Measurements from ENCODE around the gene WDR73.
"Not testable (repeated sequence)": the region's sequence is repeated elsewhere in the genome, so short reads cannot be mapped to it uniquely, and the experiment has no call there.

The WDR73 gene

GRCh38 chr15:84653910-84654688 is at the start of gene WDR73:
TSS of gene WDR73 (minus strand) at chr15:84654283. CDS start at chr15:84654274, 9 bp downstream.
- DNase-seq (ENCODE audit: low spot score in 2 of 2) (peak; percentile 98 to 99), ATAC-seq (peak; percentile 85)
- Mint-ChIP-seq H3K36me3 (peaks cover 69% of the 10 kb centered on the region), H3K9me3 (no peaks in the 10 kb centered on the region), H3K4me3 (peak within 1 kb of the TSS; percentile 89), H3K4me1 (peaks cover 63% of the 10 kb centered on the region), H3K27ac (peak within 1 kb of the TSS; percentile 97)

- H3K27ac Mint-ChIP-seq, result peak overlapping the region; percentile 29
Observed at GRCh38 chr15:84703808-84704207, 49.7 kb upstream of the WDR73 start.

GRCh38 chr15:84702961-84703482 is 48.9 kb upstream of the WDR73 start:
- ATAC-seq (peak; percentile 66), DNase-seq (ENCODE audit: low spot score in 2 of 2) (no peak)
- Mint-ChIP-seq H3K4me3 (no peak overlapping the region), H3K9me3 (no peaks in the 10 kb centered on the region), H3K27ac (no peak overlapping the region), H3K36me3 (peaks cover 50% of the 10 kb centered on the region), H3K4me1 (peaks cover 49% of the 10 kb centered on the region)

More at GRCh38 chr15:84703808-84704207, 49.7 kb upstream of the WDR73 start:
- DNase-seq (ENCODE audit: low spot score in 2 of 2) (no peak), ATAC-seq (no peak)
- Mint-ChIP-seq H3K9me3 (no peaks in the 10 kb centered on the region), H3K4me3 (no peak overlapping the region), H3K36me3 (peaks cover 58% of the 10 kb centered on the region), H3K4me1 (peaks cover 54% of the 10 kb centered on the region)

DNA sequence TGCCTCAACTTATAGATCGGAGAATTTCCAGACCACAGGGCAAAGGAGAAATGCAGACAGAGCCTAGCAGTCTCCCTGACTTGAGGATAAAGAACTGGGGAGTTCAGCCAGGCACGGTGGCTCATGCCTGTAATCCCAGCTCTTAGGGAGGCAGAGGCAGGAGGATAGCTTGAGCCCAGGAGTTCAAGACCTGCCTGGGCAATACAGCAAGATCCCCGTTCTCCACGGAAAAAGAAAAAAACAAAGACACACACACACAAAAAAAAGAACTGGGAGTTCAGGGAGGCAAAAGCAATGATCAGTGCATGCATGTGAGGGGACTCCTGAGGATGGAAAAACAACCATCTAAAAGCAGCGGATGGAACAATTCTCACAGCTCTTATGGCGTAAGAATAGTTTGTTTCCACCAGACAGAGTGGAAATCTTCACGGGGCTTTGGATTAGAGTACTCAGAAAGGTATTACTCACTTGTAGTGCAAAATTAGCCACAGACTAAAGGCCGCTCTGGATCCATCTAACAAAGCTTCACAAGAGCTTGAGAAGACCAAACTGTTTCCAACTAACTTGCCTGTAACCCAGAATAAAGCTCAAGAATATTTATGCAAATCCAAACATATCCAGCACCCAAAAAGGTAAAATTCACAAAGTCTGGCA is 45.6 kb upstream of the WDR73 start:
- H3K4me3 Mint-ChIP-seq, result peak overlapping the region; percentile 9
- no peak for DNase-seq (ENCODE audit: low spot score in 2 of 2)
- peaks cover 39% of the 10 kb centered on the region for H3K36me3 Mint-ChIP-seq
- peak overlapping the region; percentile 65 for H3K27ac Mint-ChIP-seq
- H3K9me3 Mint-ChIP-seq, result no peaks in the 10 kb centered on the region
- ATAC-seq, result peak; percentile 66
- peaks cover 43% of the 10 kb centered on the region for H3K4me1 Mint-ChIP-seq

DNA sequence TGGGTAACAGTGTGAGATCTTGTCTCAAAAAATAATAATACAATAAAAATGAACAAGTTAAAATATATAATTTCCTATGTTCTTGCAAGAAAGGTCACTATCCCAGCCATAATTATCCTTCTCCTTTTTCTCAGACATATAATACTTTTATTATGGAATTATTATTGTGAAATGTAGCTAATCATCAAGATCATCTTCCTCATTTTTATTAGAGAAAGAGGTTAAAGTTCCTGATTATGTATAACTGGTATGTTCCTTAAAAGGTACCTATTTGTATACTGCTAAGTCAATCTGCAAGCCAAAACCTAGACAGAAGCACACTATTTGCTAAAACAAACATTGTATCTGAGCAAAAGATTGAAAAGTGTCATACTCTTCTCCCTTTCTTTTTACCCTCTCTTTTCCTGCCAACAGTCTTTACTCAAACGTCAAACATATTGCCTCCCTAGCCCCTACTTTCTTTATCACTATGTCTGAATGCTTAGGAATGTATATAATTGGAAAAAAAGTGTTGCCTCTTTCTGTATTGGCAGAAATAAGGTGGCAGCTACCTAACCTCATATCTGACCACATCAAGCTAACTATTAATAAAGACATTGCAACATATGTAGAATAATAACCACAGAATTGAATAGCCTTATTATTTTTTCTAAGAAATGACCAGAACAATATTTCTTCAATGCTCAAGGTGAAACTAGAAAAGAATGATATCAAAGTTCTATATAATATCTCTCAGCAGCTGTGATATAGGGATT is 43.3 kb upstream of the WDR73 start:
- Mint-ChIP-seq H3K9me3 (no peaks in the 10 kb centered on the region), H3K36me3 (peaks cover 34% of the 10 kb centered on the region), H3K4me3 (no peak overlapping the region), H3K4me1 (peaks cover 22% of the 10 kb centered on the region), H3K27ac (peak overlapping the region; percentile 6)
- DNase-seq (ENCODE audit: low spot score in 2 of 2) (no peak), ATAC-seq (no peak)

DNA sequence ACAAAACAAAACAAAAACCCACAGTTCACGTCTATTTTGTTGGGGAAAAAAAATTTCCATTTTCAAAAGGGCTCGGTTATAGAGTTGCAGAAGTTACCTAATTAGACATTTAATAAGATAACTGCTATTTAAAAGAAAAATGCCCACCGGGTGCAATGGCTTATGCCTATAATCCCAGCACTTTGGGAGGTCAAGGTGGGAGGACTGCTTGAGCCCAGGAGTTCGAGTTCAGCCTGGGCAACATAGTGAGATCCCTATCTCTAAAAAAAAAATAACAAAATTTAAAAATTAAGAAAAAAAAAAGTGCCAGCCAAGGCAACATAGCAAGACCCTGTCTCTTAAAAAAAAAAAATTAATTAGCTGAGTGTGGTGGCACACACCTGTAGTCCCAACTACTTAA is 42.7 kb upstream of the WDR73 start:
- no peak overlapping the region for H3K27ac Mint-ChIP-seq
- DNase-seq (ENCODE audit: low spot score in 2 of 2) (no peak), ATAC-seq (no peak)
- H3K4me3 Mint-ChIP-seq, result no peak overlapping the region
- peaks cover 38% of the 10 kb centered on the region for H3K36me3 Mint-ChIP-seq
- no peaks in the 10 kb centered on the region for H3K9me3 Mint-ChIP-seq
- H3K4me1 Mint-ChIP-seq, result peaks cover 22% of the 10 kb centered on the region

DNA sequence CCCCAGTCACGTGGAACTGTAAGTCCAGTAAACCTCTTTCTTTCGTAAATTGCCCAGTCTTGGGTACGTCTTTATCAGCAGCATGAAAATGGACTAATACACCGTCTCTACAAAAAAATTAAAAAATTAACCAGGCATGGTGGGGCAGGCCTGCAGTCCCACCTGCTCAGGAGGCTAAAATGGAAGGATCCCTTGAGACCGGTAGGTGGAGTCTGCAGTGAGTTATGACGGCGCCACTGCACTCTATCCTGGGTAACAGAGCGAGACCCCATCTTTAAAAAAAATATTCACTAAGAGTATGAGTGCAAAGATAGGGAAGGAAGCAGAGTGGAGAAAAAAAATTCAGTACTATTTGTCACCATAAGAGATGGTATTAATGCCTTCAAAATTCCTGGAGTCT is 36.3 kb upstream of the WDR73 start:
- no peaks in the 10 kb centered on the region for H3K4me1 Mint-ChIP-seq
- no peak overlapping the region for H3K4me3 Mint-ChIP-seq
- peaks cover 73% of the 10 kb centered on the region for H3K36me3 Mint-ChIP-seq
- DNase-seq (ENCODE audit: low spot score in 2 of 2) (no peak), ATAC-seq (no peak)
- H3K9me3 Mint-ChIP-seq, result no peaks in the 10 kb centered on the region
- peak overlapping the region; percentile 46 for H3K27ac Mint-ChIP-seq

DNA sequence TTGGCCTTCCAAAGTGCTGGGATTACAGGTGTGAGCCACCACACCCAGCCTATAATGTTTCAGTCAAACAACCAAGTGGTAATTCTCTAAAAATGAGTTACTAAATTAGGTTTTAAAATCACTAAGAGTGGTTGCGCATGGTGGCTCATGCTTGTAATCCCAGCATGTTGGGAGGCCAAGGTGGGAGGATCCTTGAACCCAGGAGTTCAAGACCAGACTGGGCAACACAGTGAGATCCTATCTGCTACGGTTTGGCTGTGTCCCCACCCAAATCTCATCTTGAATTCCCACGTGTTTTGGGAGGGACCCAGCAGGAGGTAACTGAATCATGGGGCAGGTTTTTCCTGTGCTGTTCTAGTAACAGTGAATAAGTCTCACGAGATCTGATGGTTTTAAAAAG is 35.8 kb upstream of the WDR73 start:
- H3K4me3 Mint-ChIP-seq, result no peak overlapping the region
- H3K36me3 Mint-ChIP-seq, result peaks cover 76% of the 10 kb centered on the region
- ATAC-seq (no peak), DNase-seq (ENCODE audit: low spot score in 2 of 2) (no peak)
- H3K9me3 Mint-ChIP-seq, result no peaks in the 10 kb centered on the region
- H3K27ac Mint-ChIP-seq, result peak overlapping the region; percentile 46
- H3K4me1 Mint-ChIP-seq, result no peaks in the 10 kb centered on the region

- H3K9me3 Mint-ChIP-seq; ATAC-seq; DNase-seq (ENCODE audit: low spot score in 2 of 2); H3K4me3 Mint-ChIP-seq: not testable (repeated sequence)
- peak overlapping the region; percentile 48 for H3K27ac Mint-ChIP-seq
- H3K4me1 Mint-ChIP-seq, result peaks cover 16% of the 10 kb centered on the region
- H3K36me3 Mint-ChIP-seq, result peaks cover 99% of the 10 kb centered on the region
Observed at GRCh38 chr15:84686446-84686845, 32.4 kb upstream of the WDR73 start.

- ATAC-seq (no peak), DNase-seq (ENCODE audit: low spot score in 2 of 2) (no peak)
- Mint-ChIP-seq H3K4me3 (no peak overlapping the region), H3K4me1 (peaks cover 16% of the 10 kb centered on the region), H3K9me3 (no peaks in the 10 kb centered on the region), H3K27ac (no peak overlapping the region), H3K36me3 (peaks cover 99% of the 10 kb centered on the region)
Observed at GRCh38 chr15:84685304-84685703, 31.2 kb upstream of the WDR73 start.

GRCh38 chr15:84684092-84684491 is 30.0 kb upstream of the WDR73 start:
- ATAC-seq (no peak), DNase-seq (ENCODE audit: low spot score in 2 of 2) (no peak)
- no peaks in the 10 kb centered on the region for H3K9me3 Mint-ChIP-seq
- H3K4me3 Mint-ChIP-seq, result no peak overlapping the region
- no peak overlapping the region for H3K27ac Mint-ChIP-seq
- H3K36me3 Mint-ChIP-seq, result peaks cover 99% of the 10 kb centered on the region
- H3K4me1 Mint-ChIP-seq, result peaks cover 16% of the 10 kb centered on the region

DNA sequence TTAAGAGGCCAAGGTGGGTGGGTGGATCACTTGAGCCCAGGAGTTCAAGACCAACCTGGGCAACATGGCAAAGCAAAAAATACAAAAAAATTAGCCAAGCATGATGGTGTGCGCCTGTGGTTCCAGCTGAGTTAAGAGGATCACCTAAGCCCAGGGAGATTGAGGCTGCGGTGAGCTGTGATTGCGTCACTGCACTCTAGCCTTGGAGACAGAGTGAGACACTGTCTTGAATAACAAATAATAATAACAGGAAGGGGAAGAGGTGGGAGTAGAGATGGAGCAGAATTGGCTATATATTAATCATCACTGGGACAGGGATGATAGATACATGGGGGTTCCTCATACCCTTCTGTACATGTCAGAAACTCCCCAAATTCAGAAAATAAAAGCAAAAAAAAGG is 27.7 kb upstream of the WDR73 start:
- H3K4me1 Mint-ChIP-seq, result peaks cover 16% of the 10 kb centered on the region
- DNase-seq (ENCODE audit: low spot score in 2 of 2), result peak in 1 of 2 donors; percentile 43
- H3K27ac Mint-ChIP-seq, result peak overlapping the region; percentile 48
- peaks cover 100% of the 10 kb centered on the region for H3K36me3 Mint-ChIP-seq
- no peaks in the 10 kb centered on the region for H3K9me3 Mint-ChIP-seq
- no peak overlapping the region for H3K4me3 Mint-ChIP-seq
- ATAC-seq, result peak; percentile 93

DNA sequence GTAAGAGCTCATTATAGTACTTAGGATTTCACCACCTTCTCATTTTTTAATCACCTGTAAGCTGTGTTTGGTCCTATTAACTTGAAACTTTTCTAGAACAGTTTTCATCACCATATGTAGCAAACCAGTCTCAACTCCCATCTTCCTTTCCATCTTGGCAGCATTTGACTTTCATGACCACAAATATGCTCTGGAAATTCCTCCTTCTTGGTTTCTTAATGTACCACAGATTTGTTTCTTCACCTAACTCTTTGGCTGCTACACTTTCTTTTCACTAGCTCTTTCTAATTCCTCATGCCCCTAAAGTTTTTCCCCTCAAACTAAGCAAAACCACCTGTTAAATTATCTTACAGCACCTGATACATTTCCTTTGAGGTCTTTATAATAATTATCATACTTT is 17.1 kb upstream of the WDR73 start:
- no peak overlapping the region for H3K4me3 Mint-ChIP-seq
- H3K9me3 Mint-ChIP-seq, result no peaks in the 10 kb centered on the region
- ATAC-seq (no peak), DNase-seq (ENCODE audit: low spot score in 2 of 2) (no peak)
- peaks cover 87% of the 10 kb centered on the region for H3K36me3 Mint-ChIP-seq
- peak overlapping the region; percentile 6 for H3K27ac Mint-ChIP-seq
- peaks cover 50% of the 10 kb centered on the region for H3K4me1 Mint-ChIP-seq

DNA sequence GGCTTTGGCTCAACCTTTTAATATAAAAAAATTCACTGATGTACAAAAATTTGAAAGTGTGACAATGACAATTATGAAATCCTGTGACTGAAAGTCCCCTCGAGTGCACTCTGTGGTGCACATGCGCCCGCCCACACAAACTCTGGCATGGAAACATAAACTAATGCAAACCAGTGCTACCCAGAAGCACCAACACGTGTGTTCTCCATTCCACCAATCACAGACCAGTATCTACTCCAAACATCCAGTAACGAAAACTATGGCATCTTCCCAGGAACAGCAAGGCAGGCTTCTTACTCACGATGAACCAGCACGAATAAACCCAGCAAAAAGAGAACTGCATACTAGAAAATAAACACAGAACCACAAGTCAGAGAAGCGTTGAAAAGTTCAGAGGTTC is 15.6 kb upstream of the WDR73 start:
- ATAC-seq (peak; percentile 17), DNase-seq (ENCODE audit: low spot score in 2 of 2) (no peak)
- Mint-ChIP-seq H3K4me3 (no peak overlapping the region), H3K27ac (peak overlapping the region; percentile 88), H3K36me3 (peaks cover 87% of the 10 kb centered on the region), H3K9me3 (no peaks in the 10 kb centered on the region), H3K4me1 (peaks cover 53% of the 10 kb centered on the region)
